Nephron (organoid): Measurements from ENCODE around the gene SLC2A13.
"Not testable (repeated sequence)": the region's sequence is repeated elsewhere in the genome, so short reads cannot be mapped to it uniquely, and the experiment has no call there.

Experiments used
- H3K27ac Mint-ChIP-seq, 3 experiments: 2 replicates each; pipeline ENCODE4 v1.8.0; 2020; ENCODE audit warnings: mixed read lengths in 3 of 3, mild to moderate bottlenecking in 2 of 3, moderate library complexity in 1 of 3
- H3K27me3 Mint-ChIP-seq: 2 replicates; pipeline ENCODE4 v1.8.0; 2021; ENCODE audit warnings: low read depth, mild to moderate bottlenecking, moderate library complexity, mixed read lengths
- H3K36me3 Mint-ChIP-seq: 2 replicates; pipeline ENCODE4 v1.8.0; 2020; ENCODE audit warnings: low read depth, mixed read lengths
- H3K4me1 Mint-ChIP-seq: 2 replicates; pipeline ENCODE4 v1.8.0; 2020; ENCODE audit warnings: mixed read lengths
- H3K4me3 Mint-ChIP-seq, 3 experiments: 2 replicates each; pipeline ENCODE4 v1.8.0; 2020; ENCODE audit warnings: mild to moderate bottlenecking in 3 of 3, mixed read lengths in 3 of 3, moderate library complexity in 2 of 3
- H3K9me3 Mint-ChIP-seq: 2 replicates; pipeline ENCODE4 v1.8.0; 2020; ENCODE audit warnings: mixed read lengths
- CTCF ChIP-seq, 3 experiments: fragments of 200-600 bp; sonication (generic); IDR thresholded peaks; one replicate each; pipeline ENCODE4 v1.5.0; 2021; ENCODE audit warnings: antibody characterized with exemption in 3 of 3; ENCODE audit not compliant: unreplicated experiment in 3 of 3

Gene SLC2A13

GRCh38 chr12:39816671-39817185 lies 289.2 kb downstream of the SLC2A13 start:
- TF ChIP-seq CTCF (IDR thresholded peaks at IDR 0.05; ENCODE audit: unreplicated experiment in 3 of 3): no peak
- no peaks in the 10 kb centered on the region for H3K9me3 Mint-ChIP-seq
- no peak overlapping the region for H3K27ac Mint-ChIP-seq
- peaks cover 3% of the 10 kb centered on the region for H3K27me3 Mint-ChIP-seq
- no peaks in the 10 kb centered on the region for H3K36me3 Mint-ChIP-seq
- H3K4me1 Mint-ChIP-seq: no peaks in the 10 kb centered on the region
- H3K4me3 Mint-ChIP-seq: no peak overlapping the region

GRCh38 chr12:39815746-39816145 lies 290.1 kb downstream of the SLC2A13 start:
- no peaks in the 10 kb centered on the region for H3K4me1 Mint-ChIP-seq
- no peak for TF ChIP-seq CTCF (IDR thresholded peaks at IDR 0.05; ENCODE audit: unreplicated experiment in 3 of 3)
- H3K27ac Mint-ChIP-seq: no peak overlapping the region
- H3K4me3 Mint-ChIP-seq: no peak overlapping the region
- H3K9me3 Mint-ChIP-seq: peaks cover 2% of the 10 kb centered on the region
- peaks cover 4% of the 10 kb centered on the region for H3K36me3 Mint-ChIP-seq
- peaks cover 3% of the 10 kb centered on the region for H3K27me3 Mint-ChIP-seq

- peaks cover 6% of the 10 kb centered on the region for H3K9me3 Mint-ChIP-seq
- no peak overlapping the region for H3K4me3 Mint-ChIP-seq
- no peak for TF ChIP-seq CTCF (IDR thresholded peaks at IDR 0.05; ENCODE audit: unreplicated experiment in 3 of 3)
- H3K27me3 Mint-ChIP-seq: peaks cover 3% of the 10 kb centered on the region
- H3K4me1 Mint-ChIP-seq: no peaks in the 10 kb centered on the region
- peaks cover 4% of the 10 kb centered on the region for H3K36me3 Mint-ChIP-seq
- no peak overlapping the region for H3K27ac Mint-ChIP-seq
Observed at GRCh38 chr12:39814626-39815025, 291.3 kb downstream of the SLC2A13 start.

GRCh38 chr12:39813776-39814175 lies 292.1 kb downstream of the SLC2A13 start:
- H3K27ac Mint-ChIP-seq: no peak overlapping the region
- H3K27me3 Mint-ChIP-seq: peaks cover 3% of the 10 kb centered on the region
- no peak for TF ChIP-seq CTCF (IDR thresholded peaks at IDR 0.05; ENCODE audit: unreplicated experiment in 3 of 3)
- H3K4me3 Mint-ChIP-seq: no peak overlapping the region
- H3K9me3 Mint-ChIP-seq: peaks cover 6% of the 10 kb centered on the region
- peaks cover 8% of the 10 kb centered on the region for H3K36me3 Mint-ChIP-seq
- H3K4me1 Mint-ChIP-seq: no peaks in the 10 kb centered on the region

- H3K4me3 Mint-ChIP-seq: not testable (repeated sequence)
Observed at GRCh38 chr12:39812456-39812855, 293.4 kb downstream of the SLC2A13 start.

GRCh38 chr12:39807043-39807442 lies 298.8 kb downstream of the SLC2A13 start:
- peaks cover 8% of the 10 kb centered on the region for H3K36me3 Mint-ChIP-seq
- H3K4me1 Mint-ChIP-seq: no peaks in the 10 kb centered on the region
- H3K27ac Mint-ChIP-seq: no peak overlapping the region
- no peaks in the 10 kb centered on the region for H3K27me3 Mint-ChIP-seq
- H3K9me3 Mint-ChIP-seq: peaks cover 6% of the 10 kb centered on the region
- TF ChIP-seq CTCF (IDR thresholded peaks at IDR 0.05; ENCODE audit: unreplicated experiment in 3 of 3): no peak
- no peak overlapping the region for H3K4me3 Mint-ChIP-seq

More at GRCh38 chr12:39812456-39812855, 293.4 kb downstream of the SLC2A13 start:
- H3K4me1 Mint-ChIP-seq, H3K27ac Mint-ChIP-seq, H3K36me3 Mint-ChIP-seq, H3K9me3 Mint-ChIP-seq, H3K27me3 Mint-ChIP-seq: not testable (repeated sequence)
